GM12874 (cell line): ENCODE results near the gene ROCK2.

Experiments used
- CTCF ChIP-seq: IDR thresholded peaks from 2 replicates; pipeline ENCODE4 v1.5.1; 2011; ENCODE audit warnings: low read depth, mild to moderate bottlenecking, control low read depth, low read length, moderate library complexity; ENCODE audit not compliant: insufficient read depth

The ROCK2 gene

GRCh38 chr2:11163439-11164317 lies 180.8 kb downstream of the ROCK2 start:
- no peak for TF ChIP-seq CTCF

GRCh38 chr2:11161747-11162146 lies 182.7 kb downstream of the ROCK2 start:
- TF ChIP-seq CTCF, result no peak

GRCh38 chr2:11160731-11161455 lies 183.5 kb downstream of the ROCK2 start:
- TF ChIP-seq CTCF, result no peak

GRCh38 chr2:11160256-11160655 lies 184.2 kb downstream of the ROCK2 start:
- no peak for TF ChIP-seq CTCF

- no peak for TF ChIP-seq CTCF
These were observed 184.8 kb downstream of the ROCK2 start for GRCh38 chr2:11159574-11160170.

- no peak for TF ChIP-seq CTCF
These were observed 185.4 kb downstream of the ROCK2 start for GRCh38 chr2:11158916-11159573.

- no peak for TF ChIP-seq CTCF
These were observed 186.7 kb downstream of the ROCK2 start for GRCh38 chr2:11157731-11158130.
